Mesenchymal stem cell (in vitro differentiated cells and primary cell): ENCODE data around the gene ATOX1.

Experiments used
- DNase-seq: peaks from one replicate; pipeline ENCODE4 v3.0.0-alpha.2; 2013
- H2AFZ ChIP-seq: one replicate; pipeline ENCODE4 v1.6.1; 2013; ENCODE audit warnings: low read depth, mild to moderate bottlenecking, control low read depth, inconsistent platforms, low read length, moderate library complexity
- H2AK5ac ChIP-seq: 2 replicates; pipeline ENCODE4 v1.6.1; 2013; ENCODE audit warnings: low read length, moderate library complexity, mild to moderate bottlenecking, inconsistent platforms; ENCODE audit not compliant: severe bottlenecking
- H2BK120ac ChIP-seq: one replicate; pipeline ENCODE4 v1.6.1; 2013; ENCODE audit warnings: low read depth, mild to moderate bottlenecking, inconsistent platforms, low read length, moderate library complexity
- H2BK12ac ChIP-seq, 2 experiments: one replicate each; pipeline ENCODE4 v1.6.1; 2013; ENCODE audit warnings: inconsistent platforms in 2 of 2, low read length in 2 of 2, mild to moderate bottlenecking in 2 of 2, moderate library complexity in 2 of 2, control low read depth in 1 of 2
- H2BK15ac ChIP-seq: one replicate; pipeline ENCODE4 v1.6.1; 2013; ENCODE audit warnings: mild to moderate bottlenecking, low read depth, inconsistent platforms; ENCODE audit not compliant: poor library complexity, severe bottlenecking
- H2BK5ac ChIP-seq: 2 replicates; pipeline ENCODE4 v1.6.1; 2013; ENCODE audit warnings: low read depth, mild to moderate bottlenecking, low read length, control low read depth, inconsistent platforms; ENCODE audit not compliant: poor library complexity, severe bottlenecking
- H3K14ac ChIP-seq, 2 experiments: one replicate each; pipeline ENCODE4 v1.6.1; 2013; ENCODE audit warnings: inconsistent platforms in 2 of 2, low read length in 2 of 2, control low read depth in 1 of 2, mild to moderate bottlenecking in 1 of 2, moderate library complexity in 1 of 2
- H3K18ac ChIP-seq, 2 experiments: one replicate each; pipeline ENCODE4 v1.6.1; 2013; ENCODE audit warnings: inconsistent platforms in 2 of 2, low read length in 2 of 2, control low read depth in 1 of 2, low read depth in 1 of 2, mild to moderate bottlenecking in 1 of 2
- H3K23ac ChIP-seq, 2 experiments: one replicate each; pipeline ENCODE4 v1.6.1; 2013; ENCODE audit warnings: inconsistent platforms in 2 of 2, low read length in 2 of 2, mild to moderate bottlenecking in 2 of 2, moderate library complexity in 2 of 2, control low read depth in 1 of 2
- H3K27ac ChIP-seq: 2 replicates; pipeline ENCODE4 v1.5.1; 2013; ENCODE audit warnings: mild to moderate bottlenecking, moderate library complexity, low read length, control low read depth, inconsistent platforms; ENCODE audit not compliant: poor library complexity, severe bottlenecking
- H3K27me3 ChIP-seq, 2 experiments: 2 replicates each; pipeline versions ENCODE4 v1.6.1 to v1.7.0; 2013; ENCODE audit warnings: low read length in 2 of 2, mild to moderate bottlenecking in 2 of 2, moderate library complexity in 2 of 2, control low read depth in 1 of 2, inconsistent platforms in 1 of 2; ENCODE audit not compliant: control insufficient read depth in 1 of 2, insufficient read depth in 1 of 2
- H3K36me3 ChIP-seq, 2 experiments: 2 replicates each; pipeline versions ENCODE4 v1.6.1 to v1.7.0; 2013; ENCODE audit warnings: low read length in 2 of 2, control low read depth in 1 of 2, inconsistent platforms in 1 of 2, low read depth in 1 of 2, mild to moderate bottlenecking in 1 of 2; ENCODE audit not compliant: insufficient read depth in 2 of 2, control insufficient read depth in 1 of 2
- H3K4ac ChIP-seq, 2 experiments: one replicate each; pipeline ENCODE4 v1.6.1; 2013; ENCODE audit warnings: inconsistent platforms in 2 of 2, low read length in 2 of 2, mild to moderate bottlenecking in 2 of 2, moderate library complexity in 2 of 2, control low read depth in 1 of 2, low read depth in 1 of 2
- H3K4me1 ChIP-seq: 2 replicates; pipeline ENCODE4 v1.6.1; 2013; ENCODE audit warnings: low read depth, low read length, control low read depth; ENCODE audit not compliant: control insufficient read depth, insufficient read depth
- H3K4me2 ChIP-seq: 2 replicates; pipeline ENCODE4 v1.6.1; 2013; ENCODE audit warnings: low read length, mild to moderate bottlenecking, inconsistent platforms; ENCODE audit not compliant: poor library complexity, severe bottlenecking
- H3K4me3 ChIP-seq, 2 experiments: 2 replicates each; pipeline versions ENCODE4 v1.5.1 to v1.7.0; 2013; ENCODE audit warnings: low read length in 2 of 2, mild to moderate bottlenecking in 2 of 2, control low read depth in 1 of 2, low read depth in 1 of 2; ENCODE audit not compliant: insufficient read depth in 1 of 2
- H3K79me1 ChIP-seq: replicated peaks from 2 replicates; pipeline ENCODE4 v1.6.1; 2013; ENCODE audit warnings: mild to moderate bottlenecking, control low read depth, low read length, inconsistent platforms; ENCODE audit not compliant: poor library complexity, severe bottlenecking
- H3K9ac ChIP-seq: 2 replicates; pipeline ENCODE4 v1.7.0; 2013; ENCODE audit warnings: mild to moderate bottlenecking, low read length, moderate library complexity
- H3K9me3 ChIP-seq: 2 replicates; pipeline ENCODE4 v1.7.0; 2013; ENCODE audit warnings: mild to moderate bottlenecking, low read length; ENCODE audit not compliant: control insufficient read depth
- H4K8ac ChIP-seq: one replicate; pipeline ENCODE4 v1.6.1; 2013; ENCODE audit warnings: inconsistent platforms, mild to moderate bottlenecking, low read length, moderate library complexity
- H4K91ac ChIP-seq: one replicate; pipeline ENCODE4 v1.6.1; 2013; ENCODE audit warnings: mild to moderate bottlenecking, low read length, inconsistent platforms
- WGBS: methylation state at CpG from one replicate; pipeline ENCODE4 v1.1.7; 2013; ENCODE audit warnings: mixed read lengths; 5-methylcytosine and 5-hydroxymethylcytosine counted together

Gene ATOX1

GRCh38 chr5:151772846-151773561, 14.6 kb upstream of the ATOX1 start:
- peak overlapping the region; percentile 97 for H3K9ac ChIP-seq
- no peak overlapping the region for H2AK5ac ChIP-seq
- H3K9me3 ChIP-seq = no peaks in the 10 kb centered on the region
- under 1% methylated on average over 17 of the region's 18 CpGs for WGBS
- H2AFZ ChIP-seq = no peak overlapping the region
- H2BK5ac ChIP-seq = no peak overlapping the region
- H3K4me1 ChIP-seq = peaks cover 6% of the 10 kb centered on the region
- DNase-seq = peak; percentile 78
- peak overlapping the region; percentile 38 for H3K27ac ChIP-seq
- no peak overlapping the region for H2BK15ac ChIP-seq
- no peak overlapping the region for H4K91ac ChIP-seq
- no peak overlapping the region for H2BK120ac ChIP-seq
- peak overlapping the region; percentile 98 to 99 for H3K4me3 ChIP-seq
- H3K27me3 ChIP-seq = no peaks in the 10 kb centered on the region
- peak overlapping the region; percentile 81 for H3K4me2 ChIP-seq
- no peak overlapping the region for H4K8ac ChIP-seq
- H2BK12ac ChIP-seq = peak overlapping the region in 1 of 2 experiments; percentile 3
- H3K18ac ChIP-seq = peak overlapping the region in 1 of 2 experiments; percentile 28
- no peak overlapping the region for H3K14ac ChIP-seq
- peak overlapping the region in 1 of 2 experiments; percentile 78 for H3K4ac ChIP-seq
- peaks cover 0 to 11% of the 10 kb centered on the region in 2 experiments for H3K36me3 ChIP-seq
- peaks cover 4% of the 10 kb centered on the region for H3K79me1 ChIP-seq
- H3K23ac ChIP-seq = peak overlapping the region in 1 of 2 experiments; percentile 57

- Histone ChIP-seq H3K4me2 (peak overlapping the region; percentile 81), H3K18ac (peak overlapping the region; percentile 88 to 93), H2BK15ac (no peak overlapping the region), H3K9me3 (no peaks in the 10 kb centered on the region), H3K14ac (peak overlapping the region in 1 of 2 experiments; percentile 83), H2AK5ac (no peak overlapping the region), H3K9ac (peak overlapping the region; percentile 97), H3K27ac (peak overlapping the region; percentile 96), H3K27me3 (no peaks in the 10 kb centered on the region), H4K91ac (peak overlapping the region; percentile 76), H3K4me1 (peaks cover 6% of the 10 kb centered on the region), H2BK120ac (peak overlapping the region; percentile 42), H3K36me3 (peaks cover 0 to 4% of the 10 kb centered on the region in 2 experiments), H3K4me3 (peak overlapping the region; percentile 98 to 99), H2AFZ (peak overlapping the region; percentile 66), H3K79me1 (peaks cover 4% of the 10 kb centered on the region), H2BK5ac (peak overlapping the region; percentile 74), H3K23ac (peak overlapping the region in 1 of 2 experiments; percentile 57), H4K8ac (peak overlapping the region; percentile 85), H2BK12ac (peak overlapping the region in 1 of 2 experiments; percentile 47), H3K4ac (peak overlapping the region; percentile 46 to 90)
- DNase-seq = peak; percentile 63
- WGBS = under 1% methylated on average over 58 of the region's 87 CpGs
These were observed 13.8 kb upstream of the ATOX1 start for GRCh38 chr5:151772029-151772845.

GRCh38 chr5:151771259-151772028, 13.0 kb upstream of the ATOX1 start, which contains the start of gene G3BP1:
G3BP1 (plus strand) TSS chr5:151771954; CDS start chr5:151786621, 14,667 bp downstream.
- peak within 1 kb of the TSS in 1 of 2 experiments; percentile 47 for H2BK12ac ChIP-seq
- H3K4ac ChIP-seq = peak within 1 kb of the TSS; percentile 96 to 97
- peak within 1 kb of the TSS; percentile 99 for H4K91ac ChIP-seq
- H3K14ac ChIP-seq = peak within 1 kb of the TSS in 1 of 2 experiments; percentile 91
- H3K4me3 ChIP-seq = peak within 1 kb of the TSS; percentile 98 to 99
- peak within 1 kb of the TSS; percentile 60 for H2BK15ac ChIP-seq
- peak within 1 kb of the TSS; percentile 90 for H2BK5ac ChIP-seq
- H3K79me1 ChIP-seq = peaks cover 4% of the 10 kb centered on the region
- peak; percentile 100 for DNase-seq
- 0% methylated on average over 42 of the region's 49 CpGs for WGBS
- H2AFZ ChIP-seq = peak within 1 kb of the TSS; percentile 84
- peaks cover 6% of the 10 kb centered on the region for H3K4me1 ChIP-seq
- no peaks in the 10 kb centered on the region for H3K36me3 ChIP-seq
- no peaks in the 10 kb centered on the region for H3K27me3 ChIP-seq
- H3K27ac ChIP-seq = peak within 1 kb of the TSS; percentile 97
- H2BK120ac ChIP-seq = peak within 1 kb of the TSS; percentile 93
- H4K8ac ChIP-seq = peak within 1 kb of the TSS; percentile 99
- H3K4me2 ChIP-seq = peak within 1 kb of the TSS; percentile 81
- H3K23ac ChIP-seq = peak within 1 kb of the TSS in 1 of 2 experiments; percentile 57
- no peaks in the 10 kb centered on the region for H3K9me3 ChIP-seq
- H3K18ac ChIP-seq = peak within 1 kb of the TSS; percentile 88 to 99
- peak within 1 kb of the TSS; percentile 99 for H3K9ac ChIP-seq
- peak within 1 kb of the TSS; percentile 55 for H2AK5ac ChIP-seq
